Measurements from ENCODE around the gene PLCD3. TPM values are rescaled to one million over a fixed set of nuclear protein-coding genes. Genes with fewer than 3 reads are reported as not detected.

Gene PLCD3
- total and polyA plus RNA-seq, 2 of the 8 experiments (the other 6 are each of a cell fraction or from before 2014, with no cell fraction given): 26.5 to 48.1 TPM

- H2BK20ac ChIP-seq (ENCODE audit: low read length): no peak overlapping the region
- POLR2A ChIA-PET (ENCODE audit: partially characterized antibody): interaction anchor here (0.6 to 20.3 kb wide), 4 partner anchors 8 to 677 kb away, joined by 3 to 1076 read pairs (median 4); partner anchors contain the start of genes ACBD4 and HEXIM2
- H3K4me2 ChIP-seq (ENCODE audit: insufficient read depth in 1 of 2, low read depth in 2 of 2, low read length in 2 of 2): peak overlapping the region; percentile 81
- H4K5ac ChIP-seq (ENCODE audit: insufficient read length, low read depth, low read length): no peak overlapping the region
- H2AK5ac ChIP-seq (ENCODE audit: low read depth, low read length): no peak overlapping the region
- H3K4ac ChIP-seq (replicated peaks; ENCODE audit: insufficient read length, low read depth, low read length): no peak overlapping the region
- H3K4me1 ChIP-seq (replicated peaks in 1 of 4; ENCODE audit: control insufficient read depth in 3 of 4, insufficient read depth in 4 of 4, low read length in 3 of 4): peaks cover 3 to 23% (median 19%) of the 10 kb centered on the region in 4 experiments
- H3K36me3 ChIP-seq (ENCODE audit: control insufficient read depth in 2 of 4, insufficient read depth in 4 of 4, low read length in 3 of 4): no peaks in the 10 kb centered on the region
- WGBS, 2 experiments (ENCODE audit: extremely low coverage in 1 of 2, insufficient coverage in 1 of 2, insufficient read length in 1 of 2, insufficient replicate concordance in 2 of 2, low coverage in 1 of 2, low lambda C conversion rate in 2 of 2, missing lambda C conversion rate in 1 of 2): 63% methylated on average over 13 of the region's 13 CpGs; no CpG with 5 or more reads in 1 of the 2 experiments
- no peak overlapping the region for H2AFZ ChIP-seq (ENCODE audit: low read length)
- peak overlapping the region; percentile 40; the same call in 1 of the 2 replicates for H2BK15ac ChIP-seq (ENCODE audit: low read length)
- no peak overlapping the region for H3K14ac ChIP-seq (ENCODE audit: insufficient read length)
- H2BK120ac ChIP-seq (replicated peaks; ENCODE audit: low read depth, low read length): no peak overlapping the region
- no peak overlapping the region for H3K9ac ChIP-seq (replicated peaks in 1 of 4; ENCODE audit: extremely low read depth in 1 of 4, low read depth in 3 of 4, low read length in 3 of 4)
- peak overlapping the region in 3 of 4 experiments; percentile 44 to 69 (median 61); a peak in 3 of 8 replicates for H3K4me3 ChIP-seq (ENCODE audit: extremely low read depth in 1 of 4, insufficient read depth in 2 of 4, low read depth in 3 of 4, low read length in 4 of 4)
- no peak overlapping the region for H4K8ac ChIP-seq (ENCODE audit: extremely low read depth, insufficient read depth, low read length)
- FAIRE-seq: no peak
- no peak overlapping the region for H3K56ac ChIP-seq (replicated peaks; ENCODE audit: insufficient read length, low read depth, low read length)
- H4K20me1 ChIP-seq (replicated peaks in 1 of 2; ENCODE audit: control insufficient read depth in 1 of 2, insufficient read depth in 2 of 2, low read length in 2 of 2): no peaks in the 10 kb centered on the region
- no peaks in the 10 kb centered on the region for H3K9me3 ChIP-seq (ENCODE audit: insufficient read depth in 2 of 2, low read depth in 1 of 2, low read length in 1 of 2)
- H2BK5ac ChIP-seq (ENCODE audit: low read depth, low read length): peak overlapping the region; percentile 66; the same call in 1 of the 2 replicates
- no peak overlapping the region for H4K91ac ChIP-seq (replicated peaks; ENCODE audit: insufficient read length, low read length)
- H3K79me1 ChIP-seq (ENCODE audit: low read depth, low read length): no peaks in the 10 kb centered on the region
- no peak overlapping the region for H3K23ac ChIP-seq (ENCODE audit: insufficient read length)
- H3K23me2 ChIP-seq (ENCODE audit: low read depth, low read length): peaks cover 11% of the 10 kb centered on the region; the same call in 1 of the 2 replicates
- H2BK12ac ChIP-seq (ENCODE audit: low read depth, low read length): 0 out of 2 replicates have a peak overlapping the region, but pooled peaks have one; percentile 27
- H3K27me3 ChIP-seq (replicated peaks in 1 of 4; ENCODE audit: control insufficient read depth in 3 of 4, extremely low read depth in 1 of 4, insufficient read depth in 3 of 4, low read length in 3 of 4): no peaks in the 10 kb centered on the region
- CTCF ChIA-PET (ENCODE audit: partially characterized antibody): interaction anchor here (1.1 to 3.6 kb wide), 5 partner anchors 8 to 88 kb away, joined by 3 to 29 read pairs (median 4); partner anchors contain the start of gene ACBD4
- peak overlapping the region; percentile 78 for H3K18ac ChIP-seq (ENCODE audit: extremely low read depth, low read length)
- DNase-seq (ENCODE audit: low read depth in 1 of 2, low spot score in 2 of 2): no peak
- H3K79me2 ChIP-seq (ENCODE audit: control insufficient read depth in 1 of 2, insufficient read depth in 2 of 2, low read length in 2 of 2): no peaks in the 10 kb centered on the region
- H3K27ac ChIP-seq (ENCODE audit: low read depth, low read length): peak overlapping the region; percentile 1; the same call in 1 of the 2 replicates
These were observed 10.9 kb upstream of the PLCD3 start for GRCh38 chr17:45143094-45143670.
